Measurements from ENCODE around the gene PID1.

GRCh38 chr2:229059331-229060033 is 211.6 kb downstream of the PID1 start:
- no peak for TF ChIP-seq CTCF (IDR thresholded peaks at IDR 0.05)
- no peak for TF ChIP-seq POLR2A (IDR thresholded peaks at IDR 0.05)
- TF ChIP-seq POLR2AphosphoS5 (IDR thresholded peaks at IDR 0.05) = no peak

Data from suprapubic skin (tissue), 4 donors.